Left hindlimb (tissue), 1 donor: ENCODE data around the gene OBSL1.

Experiments used
- DNase-seq: peaks from one replicate; pipeline ENCODE4 v3.0.0-alpha.2; 2018

Gene OBSL1

GRCh38 chr2:219565130-219566080, 5.9 kb downstream of the OBSL1 start:
- DNase-seq, result no peak

DNA sequence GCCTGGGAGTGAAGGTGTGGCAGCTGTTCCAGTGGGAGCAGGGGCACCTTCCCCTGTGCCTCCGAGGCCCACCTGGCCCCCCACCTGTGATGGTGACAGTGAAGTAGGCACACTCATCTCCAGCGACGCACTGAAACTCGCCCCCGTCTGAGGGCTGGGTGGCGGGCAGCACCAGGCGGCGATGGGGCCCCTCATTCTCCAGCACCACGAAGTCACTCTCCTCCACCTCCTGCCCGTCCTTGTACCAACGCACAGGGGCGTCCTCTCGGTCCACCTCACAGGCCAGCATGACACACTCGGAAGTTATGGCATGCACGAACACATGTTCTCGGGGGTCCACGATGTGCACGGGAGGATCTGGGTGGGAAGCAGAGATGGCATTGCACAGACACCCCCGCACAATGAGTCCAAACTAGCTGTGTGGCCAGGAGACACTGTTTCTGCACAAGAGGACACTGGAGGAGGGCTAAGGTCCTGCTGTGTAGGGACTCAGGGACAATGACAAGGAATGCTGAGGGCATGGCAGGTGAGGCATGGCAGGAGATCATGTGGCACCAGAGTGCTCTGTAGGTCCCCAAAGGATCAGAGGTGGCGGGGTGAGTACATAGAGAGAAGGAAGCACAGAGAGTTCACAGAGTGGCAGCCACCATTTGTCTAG, 7.9 kb downstream of the OBSL1 start:
- DNase-seq, result no peak

GRCh38 chr2:219562049-219563020, 9.0 kb downstream of the OBSL1 start:
- no peak for DNase-seq

GRCh38 chr2:219561179-219562048, 9.9 kb downstream of the OBSL1 start:
- DNase-seq, result peak; percentile 23

- no peak for DNase-seq
Measured at GRCh38 chr2:219560893-219561178, 10.5 kb downstream of the OBSL1 start.

- no peak for DNase-seq
Measured at GRCh38 chr2:219560037-219560892, 11.1 kb downstream of the OBSL1 start.

- DNase-seq, result no peak
Measured at GRCh38 chr2:219559156-219559915, 12.0 kb downstream of the OBSL1 start.

DNA sequence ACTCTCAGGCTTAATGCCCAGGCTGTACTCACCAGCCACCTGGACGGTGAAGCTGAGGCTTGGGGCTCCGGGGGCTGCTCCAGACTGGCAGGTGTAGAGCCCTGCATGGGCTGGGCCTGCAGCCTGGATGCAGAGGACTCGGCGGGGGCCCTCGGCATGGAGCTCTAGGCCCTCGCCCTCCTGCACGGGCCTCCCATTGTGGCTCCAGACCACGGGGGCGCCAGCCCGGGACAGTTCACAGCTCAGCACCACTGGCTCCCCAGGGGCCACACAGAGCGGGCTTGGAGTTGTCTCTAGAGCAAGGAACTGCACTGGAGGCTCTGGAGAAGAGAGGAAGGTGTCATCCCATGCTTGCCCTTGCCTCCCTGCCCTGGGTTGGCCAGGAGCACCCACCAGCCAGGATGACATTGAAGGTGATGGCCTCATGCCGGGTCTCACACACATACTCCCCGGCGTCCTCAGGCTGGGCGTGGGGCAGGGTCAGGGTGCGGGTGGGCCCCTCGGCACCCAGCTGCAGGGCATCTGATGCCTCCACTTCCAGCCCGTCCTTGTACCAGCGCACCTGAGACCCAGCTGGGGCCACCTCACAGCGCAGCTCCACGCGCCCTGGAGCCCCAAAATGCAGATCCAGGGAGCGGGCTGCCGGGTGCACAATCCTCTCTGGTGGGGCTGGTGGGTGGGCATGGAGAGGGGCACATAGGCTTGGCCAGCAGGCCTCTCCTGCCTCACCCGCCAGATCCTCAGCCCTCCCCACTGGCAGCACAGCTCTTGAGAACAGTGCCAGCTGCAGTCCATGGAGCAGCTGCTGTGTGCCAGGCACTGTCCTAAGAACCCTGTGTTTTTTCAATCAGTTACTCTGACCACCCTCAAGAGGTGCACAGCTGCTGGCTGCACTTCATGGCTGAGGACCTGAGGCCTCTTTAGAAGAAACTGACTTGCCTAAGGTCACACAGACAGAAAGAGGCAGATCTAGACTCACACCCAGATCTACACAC, 13.3 kb downstream of the OBSL1 start:
- no peak for DNase-seq

- no peak for DNase-seq
Measured at GRCh38 chr2:219557320-219557719, 14.0 kb downstream of the OBSL1 start.

- no peak for DNase-seq
Measured at GRCh38 chr2:219556413-219556812, 14.9 kb downstream of the OBSL1 start.

GRCh38 chr2:219555956-219556355, 15.4 kb downstream of the OBSL1 start:
- DNase-seq, result no peak

GRCh38 chr2:219554350-219554749, 17.0 kb downstream of the OBSL1 start:
- DNase-seq, result no peak

DNA sequence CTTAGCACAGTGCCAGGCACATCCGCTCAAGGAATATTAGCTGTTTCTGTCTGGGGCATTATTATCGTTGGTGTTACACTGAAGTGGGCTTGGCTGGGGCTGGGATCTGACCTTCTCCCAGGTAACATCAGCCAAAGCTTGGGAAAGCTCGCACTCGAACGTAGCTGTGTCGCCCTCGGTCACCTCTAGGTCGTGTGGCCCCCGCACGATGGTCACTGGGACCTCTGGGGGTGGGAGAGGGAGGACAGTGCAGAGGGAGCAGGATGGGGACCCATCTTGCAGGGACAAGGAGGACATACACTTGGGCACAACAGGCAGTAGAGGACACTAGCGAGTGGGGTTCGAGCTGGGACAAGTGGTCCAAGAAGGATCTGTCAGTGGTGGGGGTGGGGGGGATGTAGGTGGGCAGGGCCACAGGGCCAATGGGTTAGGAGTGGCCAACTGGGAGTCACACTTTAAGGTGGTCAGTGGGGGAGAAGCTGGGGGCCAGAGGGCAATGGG, 17.8 kb downstream of the OBSL1 start:
- no peak for DNase-seq

GRCh38 chr2:219553168-219553417, 18.2 kb downstream of the OBSL1 start:
- DNase-seq, result no peak

DNA sequence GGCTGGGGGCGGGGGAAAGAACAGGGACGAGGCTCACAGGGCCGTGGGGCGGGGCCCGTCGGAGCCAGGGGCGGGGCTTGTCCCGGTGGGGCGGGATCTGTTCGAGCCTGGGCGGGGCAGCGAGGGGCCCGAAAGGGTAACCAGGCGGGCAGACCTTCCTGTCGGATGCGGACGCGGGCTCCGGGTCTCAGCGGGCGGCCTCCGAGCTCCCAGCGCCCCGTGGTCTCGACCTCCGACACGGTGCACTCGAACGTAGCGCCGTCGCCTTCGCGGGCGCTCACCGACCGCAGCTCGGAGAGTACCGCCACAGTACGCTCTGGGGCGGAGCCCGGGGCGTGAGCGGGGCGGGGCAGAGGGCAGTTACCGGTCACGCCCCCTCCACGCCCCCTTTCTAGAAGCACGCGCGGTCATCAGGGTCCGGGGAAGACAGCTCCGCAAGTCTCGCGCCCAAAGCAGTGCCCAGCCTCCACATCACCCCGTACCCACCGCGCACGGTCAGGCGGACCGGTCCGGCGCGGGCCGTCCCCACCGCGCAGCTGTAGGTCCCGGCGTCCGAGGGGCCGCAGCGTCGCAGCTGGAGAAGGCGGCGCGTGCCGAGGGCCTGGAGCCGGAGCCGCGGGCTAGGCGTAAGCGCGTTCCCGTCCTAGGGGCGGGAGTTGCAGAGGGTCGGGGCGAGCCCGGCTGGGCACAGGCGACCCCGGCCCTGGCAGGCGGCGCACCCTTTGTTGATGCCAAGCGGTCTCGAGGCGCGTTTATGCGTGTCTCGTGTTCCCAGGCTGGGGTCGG, 18.8 kb downstream of the OBSL1 start:
- DNase-seq, result peak; percentile 92

- DNase-seq, result peak; percentile 67
Measured at GRCh38 chr2:219551441-219552381, 19.6 kb downstream of the OBSL1 start.

GRCh38 chr2:219549619-219550018, 21.7 kb downstream of the OBSL1 start:
- no peak for DNase-seq
